H9 (cell line): ENCODE data around the gene FGF21. TPM values are rescaled to one million over a fixed set of nuclear protein-coding genes. Genes with fewer than 3 reads are reported as not detected.

Experiments used
- DNase-seq: peaks from one replicate; pipeline ENCODE4 v3.0.0-alpha.2; 2017
- H2AFZ ChIP-seq: one replicate; pipeline ENCODE4 v1.6.1; 2013; ENCODE audit warnings: mild to moderate bottlenecking, low read length, control low read depth, moderate library complexity
- H2AK5ac ChIP-seq: 2 replicates; pipeline ENCODE4 v1.6.1; 2013; ENCODE audit warnings: low read length, control low read depth, mixed read lengths; ENCODE audit not compliant: insufficient read length
- H2BK120ac ChIP-seq: one replicate; pipeline ENCODE4 v1.6.1; 2013; ENCODE audit warnings: low read depth, mild to moderate bottlenecking, low read length, control low read depth, inconsistent platforms; ENCODE audit not compliant: poor library complexity, severe bottlenecking
- H2BK12ac ChIP-seq: 2 replicates; pipeline ENCODE4 v1.6.1; 2013; ENCODE audit warnings: low read length, control low read depth, mixed read lengths, low read depth; ENCODE audit not compliant: insufficient read length
- H2BK15ac ChIP-seq: 2 replicates; pipeline ENCODE4 v1.6.1; 2013; ENCODE audit warnings: low read depth, low read length, control low read depth
- H2BK20ac ChIP-seq: one replicate; pipeline ENCODE4 v1.6.1; 2013; ENCODE audit warnings: low read depth, mild to moderate bottlenecking, low read length, control low read depth, inconsistent platforms; ENCODE audit not compliant: poor library complexity, severe bottlenecking
- H2BK5ac ChIP-seq: 2 replicates; pipeline ENCODE4 v1.6.1; 2013; ENCODE audit warnings: low read length, control low read depth, mixed read lengths; ENCODE audit not compliant: insufficient read length
- H3K14ac ChIP-seq: 2 replicates; pipeline ENCODE4 v1.6.1; 2013; ENCODE audit warnings: low read length, control low read depth; ENCODE audit not compliant: insufficient read depth
- H3K18ac ChIP-seq: 2 replicates; pipeline ENCODE4 v1.6.1; 2013; ENCODE audit warnings: low read depth, mild to moderate bottlenecking, mixed read lengths, low read length, control low read depth; ENCODE audit not compliant: insufficient read length
- H3K23ac ChIP-seq: 2 replicates; pipeline ENCODE4 v1.6.1; 2013; ENCODE audit warnings: low read length, control low read depth, mixed read lengths, low read depth; ENCODE audit not compliant: insufficient read length
- H3K23me2 ChIP-seq: 2 replicates; pipeline ENCODE4 v1.6.1; 2013; ENCODE audit warnings: low read depth, mild to moderate bottlenecking, mixed read lengths, low read length, control low read depth; ENCODE audit not compliant: insufficient read length, poor library complexity, severe bottlenecking
- H3K27ac ChIP-seq: 2 replicates; pipeline ENCODE4 v1.5.1; 2013; ENCODE audit warnings: low read length, control low read depth, mixed read lengths, low read depth; ENCODE audit not compliant: insufficient read length
- H3K27me3 ChIP-seq: 2 replicates; pipeline ENCODE4 v1.6.1; 2013; ENCODE audit warnings: low read length, control low read depth, inconsistent platforms; ENCODE audit not compliant: insufficient read depth
- H3K4ac ChIP-seq: 2 replicates; pipeline ENCODE4 v1.6.1; 2013; ENCODE audit warnings: low read depth, mild to moderate bottlenecking, control low read depth, inconsistent platforms, low read length, moderate library complexity
- H3K4me1 ChIP-seq: 2 replicates; pipeline ENCODE4 v1.6.1; 2013; ENCODE audit warnings: low read length, control low read depth, inconsistent platforms; ENCODE audit not compliant: insufficient read depth
- H3K4me2 ChIP-seq: 2 replicates; pipeline ENCODE4 v1.6.1; 2013; ENCODE audit warnings: low read length, control low read depth, mixed read lengths; ENCODE audit not compliant: insufficient read length, insufficient read depth
- H3K56ac ChIP-seq: 2 replicates; pipeline ENCODE4 v1.6.1; 2013; ENCODE audit warnings: low read depth, mild to moderate bottlenecking, mixed read lengths, low read length, control low read depth; ENCODE audit not compliant: insufficient read length
- H3K79me1 ChIP-seq: 2 replicates; pipeline ENCODE4 v1.6.1; 2013; ENCODE audit warnings: low read depth, mild to moderate bottlenecking, moderate library complexity, low read length, control low read depth, inconsistent platforms; ENCODE audit not compliant: insufficient read depth, poor library complexity, severe bottlenecking
- H3K79me2 ChIP-seq: 2 replicates; pipeline ENCODE4 v1.6.1; 2013; ENCODE audit warnings: low read length, control low read depth, inconsistent platforms; ENCODE audit not compliant: insufficient read depth
- H3K9ac ChIP-seq: 2 replicates; pipeline ENCODE4 v1.6.1; 2013; ENCODE audit warnings: low read length, control low read depth, mixed read lengths; ENCODE audit not compliant: insufficient read length; ENCODE audit errors: extremely low read depth
- H3K9me3 ChIP-seq: one replicate; pipeline ENCODE4 v1.6.1; 2013; ENCODE audit warnings: low read depth, low read length, inconsistent platforms; ENCODE audit not compliant: control insufficient read depth
- H3T11ph ChIP-seq: one replicate; pipeline ENCODE4 v1.6.1; 2013; ENCODE audit warnings: mild to moderate bottlenecking, low read length, control low read depth, inconsistent platforms
- H4K20me1 ChIP-seq: one replicate; pipeline ENCODE4 v1.6.1; 2013; ENCODE audit not compliant: control insufficient read depth, insufficient read length, insufficient read depth
- H4K5ac ChIP-seq: 2 replicates; pipeline ENCODE4 v1.6.1; 2013; ENCODE audit warnings: low read depth, mild to moderate bottlenecking, mixed read lengths, low read length, control low read depth; ENCODE audit not compliant: insufficient read length
- H4K8ac ChIP-seq: replicated peaks from 2 replicates; pipeline ENCODE4 v1.6.1; 2013; ENCODE audit warnings: low read length, control low read depth, mixed read lengths, low read depth; ENCODE audit not compliant: insufficient read length
- H4K91ac ChIP-seq: 2 replicates; pipeline ENCODE4 v1.6.1; 2013; ENCODE audit warnings: low read depth, mild to moderate bottlenecking, moderate library complexity, mixed read lengths, low read length, control low read depth; ENCODE audit not compliant: insufficient read length
- H3K27ac Mint-ChIP-seq, 3 experiments: 2 replicates in 2 of 3; 3 replicates in 1 of 3; pipeline ENCODE4 v1.8.0; 2020 to 2021; ENCODE audit warnings: mixed read lengths in 3 of 3, mild to moderate bottlenecking in 1 of 3, moderate library complexity in 1 of 3
- H3K27me3 Mint-ChIP-seq: 2 replicates; pipeline ENCODE4 v1.8.0; 2021; ENCODE audit warnings: low read depth, mild to moderate bottlenecking, moderate library complexity, mixed read lengths
- H3K36me3 Mint-ChIP-seq, 3 experiments: 2 replicates in 2 of 3; 3 replicates in 1 of 3; pipeline ENCODE4 v1.8.0; 2020 to 2021; ENCODE audit warnings: low read depth in 3 of 3, mixed read lengths in 3 of 3; ENCODE audit not compliant: insufficient read depth in 1 of 3
- H3K4me1 Mint-ChIP-seq, 2 experiments: 2 replicates each; pipeline ENCODE4 v1.8.0; 2020; ENCODE audit warnings: mixed read lengths in 2 of 2
- H3K4me3 Mint-ChIP-seq, 2 experiments: 2 replicates in 1 of 2; 3 replicates in 1 of 2; pipeline ENCODE4 v1.8.0; 2020 to 2021; ENCODE audit warnings: mild to moderate bottlenecking in 2 of 2, mixed read lengths in 2 of 2, moderate library complexity in 1 of 2
- H3K9me3 Mint-ChIP-seq, 2 experiments: 2 replicates in 1 of 2; 3 replicates in 1 of 2; pipeline ENCODE4 v1.8.0; 2020; ENCODE audit warnings: mild to moderate bottlenecking in 2 of 2, mixed read lengths in 2 of 2, moderate library complexity in 1 of 2
- CTCF ChIP-seq: fragments of 200-600 bp; sonication (generic); conservative IDR thresholded peaks from 3 replicates; pipeline ENCODE4 v1.8.0; 2021; ENCODE audit warnings: antibody characterized with exemption, mild to moderate bottlenecking
- WGBS: extraction: QIAGEN DNeasy Blood & Tissue Kit; methylation state at CpG from one replicate; pipeline ENCODE4 v1.1.7; 2013; ENCODE audit warnings: missing lambda C conversion rate, low lambda C conversion rate, mixed read lengths; ENCODE audit not compliant: insufficient read length; ENCODE audit errors: extremely low coverage; 5-methylcytosine and 5-hydroxymethylcytosine counted together
- total RNA-seq: library from RNA; stranded (reverse); gene quantifications from 2 replicates; pipeline ENCODE4 v1.2.1, GENCODE V29; 2021

FGF21 gene
- total RNA-seq, 1 experiment from 2014 or later = 0.90 TPM

GRCh38 chr19:48780631-48781391 lies 25.5 kb downstream of the FGF21 start:
- WGBS = no CpG with 5 or more reads among the region's 14 CpGs
- no peaks in the 10 kb centered on the region for H3K23me2 ChIP-seq
- H3K18ac ChIP-seq = no peak overlapping the region
- H3K79me1 ChIP-seq = no peaks in the 10 kb centered on the region
- H2BK20ac ChIP-seq = no peak overlapping the region
- no peak for TF ChIP-seq CTCF
- H3T11ph ChIP-seq = no peak overlapping the region
- no peak overlapping the region for H4K91ac ChIP-seq
- H3K4me3 Mint-ChIP-seq = no peak overlapping the region
- H2BK12ac ChIP-seq = no peak overlapping the region
- H3K4me1 ChIP-seq = no peaks in the 10 kb centered on the region
- H2BK15ac ChIP-seq = no peak overlapping the region
- H3K23ac ChIP-seq = no peak overlapping the region
- no peaks in the 10 kb centered on the region for H3K79me2 ChIP-seq
- H4K20me1 ChIP-seq = no peaks in the 10 kb centered on the region
- no peak overlapping the region for H3K4me2 ChIP-seq
- DNase-seq = no peak
- H3K4ac ChIP-seq = no peak overlapping the region
- H4K5ac ChIP-seq = no peak overlapping the region
- no peak overlapping the region for H3K27ac Mint-ChIP-seq
- H3K27me3 ChIP-seq = no peaks in the 10 kb centered on the region
- H3K14ac ChIP-seq = no peak overlapping the region
- no peak overlapping the region for H2AK5ac ChIP-seq
- no peaks in the 10 kb centered on the region for H3K36me3 Mint-ChIP-seq
- H4K8ac ChIP-seq = no peak overlapping the region
- H3K9ac ChIP-seq = no peak overlapping the region
- no peak overlapping the region for H2AFZ ChIP-seq
- H2BK5ac ChIP-seq = no peak overlapping the region
- H3K56ac ChIP-seq = no peak overlapping the region
- H3K27me3 Mint-ChIP-seq = peaks cover 2% of the 10 kb centered on the region
- H3K4me1 Mint-ChIP-seq = peaks cover 5 to 10% of the 10 kb centered on the region in 2 experiments
- H3K9me3 ChIP-seq = no peaks in the 10 kb centered on the region
- no peak overlapping the region for H2BK120ac ChIP-seq
- no peak overlapping the region for H3K27ac ChIP-seq
- no peaks in the 10 kb centered on the region; a peak in 1 of 5 replicates for H3K9me3 Mint-ChIP-seq
